NCI-H748 (cell line): ENCODE data around the gene GALNT9.

ENCODE experiments used
- DNase-seq: peaks from one replicate; lab custom pipeline; 2025; ENCODE audit not compliant: unreplicated experiment; lab: John Stamatoyannopoulos, UW

The GALNT9 gene

DNA sequence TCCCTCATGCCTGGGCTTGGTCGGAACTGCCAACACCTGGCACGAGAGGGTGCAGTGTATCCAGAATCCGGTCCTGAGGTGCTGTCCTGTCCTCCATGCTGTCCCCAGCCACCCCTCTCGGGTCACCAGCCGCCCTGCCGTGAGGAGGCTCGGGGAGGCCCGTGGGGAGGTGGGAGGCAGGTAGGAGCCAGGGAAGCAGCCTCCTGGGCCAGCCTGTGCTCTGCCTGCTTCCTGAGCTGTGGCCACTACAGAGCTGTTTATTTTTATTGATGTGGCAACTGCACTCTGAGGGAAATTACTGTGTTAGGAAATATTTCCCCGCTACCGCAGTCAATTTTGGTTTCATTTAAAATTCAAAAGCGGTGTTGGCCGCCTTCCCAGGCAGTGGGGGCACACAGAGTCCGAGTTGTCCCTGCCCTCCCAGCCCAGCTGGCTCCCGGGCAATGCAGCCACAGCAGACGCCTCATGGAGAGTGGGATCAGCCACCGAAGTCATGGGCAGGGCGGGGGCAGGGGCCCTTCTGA, 166.8 kb downstream of the GALNT9 start:
- DNase-seq = no peak

DNA sequence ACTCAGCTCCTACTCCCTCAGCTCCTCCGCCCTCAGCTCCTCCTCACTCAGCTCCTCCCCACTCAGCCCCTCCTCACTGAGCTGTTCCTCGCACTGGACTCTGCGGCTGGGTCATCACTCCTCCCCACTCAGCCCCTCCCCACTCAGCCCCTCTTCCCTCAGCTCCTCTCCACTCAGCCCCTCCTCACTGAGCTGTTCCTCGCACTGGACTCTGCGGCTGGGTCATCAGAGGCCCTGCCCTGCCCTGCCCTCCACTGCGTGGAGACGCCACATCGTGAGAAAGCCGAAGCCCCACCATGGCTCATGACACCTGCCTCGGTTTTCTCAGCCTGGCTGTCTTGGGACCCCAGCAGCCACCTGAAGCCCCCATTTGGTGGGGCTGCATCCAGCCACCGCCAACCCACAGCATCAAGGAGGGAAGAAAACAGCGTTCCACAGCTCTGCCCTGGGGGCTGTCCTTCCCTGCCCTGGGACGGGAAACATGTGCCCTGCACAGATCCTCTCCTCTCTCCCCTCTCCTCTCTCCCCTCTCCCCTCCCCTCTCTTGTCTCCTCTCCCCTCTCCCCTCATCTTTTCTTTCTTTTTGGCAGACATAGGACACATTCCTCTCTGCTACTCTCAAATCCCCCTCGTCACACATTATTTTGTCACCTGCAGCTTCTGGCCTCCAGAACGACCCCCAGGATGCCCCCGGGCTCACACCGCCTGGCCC, 167.4 kb downstream of the GALNT9 start:
- no peak for DNase-seq

DNA sequence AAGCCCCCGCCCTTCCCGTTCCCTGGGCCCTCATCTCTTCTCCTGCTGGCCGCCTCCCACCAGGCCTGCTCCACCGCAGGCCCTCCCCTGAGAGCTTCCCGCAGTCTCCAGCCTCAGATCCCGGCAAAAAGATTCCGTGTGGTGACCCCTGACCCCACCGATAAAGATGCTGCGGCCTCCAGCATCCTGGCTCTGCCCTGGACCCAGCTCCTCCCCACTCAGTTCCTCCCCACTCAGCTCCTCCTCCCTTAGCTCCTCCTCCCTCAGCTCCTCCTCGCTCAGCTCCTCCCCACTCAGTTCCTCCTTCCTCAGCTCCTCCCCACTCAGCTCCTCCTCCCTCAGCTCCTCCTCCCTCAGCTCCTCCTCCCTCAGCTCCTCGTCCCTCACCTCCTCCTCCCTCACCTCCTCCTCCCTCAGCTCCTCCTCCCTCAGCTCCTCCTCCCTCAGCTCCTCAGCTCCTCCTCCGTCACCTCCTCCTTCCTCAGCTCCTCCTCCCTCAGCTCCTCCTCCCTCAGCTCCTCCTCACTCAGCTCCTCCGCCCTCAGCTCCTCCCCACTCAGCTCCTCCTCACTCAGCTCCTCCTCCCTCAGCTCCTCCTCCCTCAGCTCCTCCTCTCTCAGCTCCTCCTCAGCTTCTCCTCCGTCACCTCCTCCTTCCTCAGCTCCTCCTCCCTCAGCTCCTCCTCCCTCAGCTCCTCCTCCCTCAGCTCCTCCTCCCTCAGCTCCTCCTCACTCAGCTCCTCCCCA, 168.2 kb downstream of the GALNT9 start:
- no peak for DNase-seq

DNA sequence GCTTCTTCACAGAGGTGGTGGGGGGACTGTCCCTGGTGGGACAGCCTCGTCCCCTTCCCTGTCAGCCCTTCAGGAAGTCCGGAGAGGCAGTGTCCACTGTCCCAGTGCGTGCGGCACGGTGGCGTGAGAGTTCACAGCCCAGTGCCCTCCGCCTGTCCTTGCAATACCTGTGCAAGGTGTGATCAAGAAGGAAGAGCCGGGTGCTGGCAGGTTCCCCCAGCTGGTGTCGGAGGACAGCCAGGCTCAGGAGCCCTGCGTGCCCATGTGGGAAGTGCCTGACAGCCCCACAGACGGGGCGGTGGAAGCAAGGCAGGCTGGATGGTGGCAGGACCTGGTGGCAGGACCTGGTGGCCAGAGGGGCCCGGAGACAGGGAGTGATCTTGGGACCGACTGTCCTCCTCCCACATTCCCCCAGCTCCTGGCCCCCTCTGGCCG, 168.8 kb downstream of the GALNT9 start:
- no peak for DNase-seq

DNA sequence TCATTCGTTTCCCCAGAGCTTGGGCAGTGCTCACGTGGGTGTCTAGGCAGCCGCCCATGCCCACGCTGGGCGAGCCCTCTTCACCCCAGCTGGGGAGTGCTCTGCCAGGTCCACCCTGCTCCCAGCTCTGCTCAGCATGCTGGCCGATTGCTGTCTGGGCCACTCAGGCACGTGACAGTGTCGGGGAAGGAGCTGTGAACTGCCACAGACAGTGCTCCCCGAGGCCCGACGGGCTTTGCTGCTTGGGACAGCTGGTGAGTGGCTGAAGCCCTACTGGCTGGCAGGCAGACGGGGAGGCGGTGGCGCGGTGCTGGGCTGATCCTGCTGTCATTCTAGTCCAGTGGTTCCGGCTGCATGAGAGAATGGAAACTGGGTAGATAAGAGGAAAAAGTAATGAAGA, 169.4 kb downstream of the GALNT9 start:
- no peak for DNase-seq

DNA sequence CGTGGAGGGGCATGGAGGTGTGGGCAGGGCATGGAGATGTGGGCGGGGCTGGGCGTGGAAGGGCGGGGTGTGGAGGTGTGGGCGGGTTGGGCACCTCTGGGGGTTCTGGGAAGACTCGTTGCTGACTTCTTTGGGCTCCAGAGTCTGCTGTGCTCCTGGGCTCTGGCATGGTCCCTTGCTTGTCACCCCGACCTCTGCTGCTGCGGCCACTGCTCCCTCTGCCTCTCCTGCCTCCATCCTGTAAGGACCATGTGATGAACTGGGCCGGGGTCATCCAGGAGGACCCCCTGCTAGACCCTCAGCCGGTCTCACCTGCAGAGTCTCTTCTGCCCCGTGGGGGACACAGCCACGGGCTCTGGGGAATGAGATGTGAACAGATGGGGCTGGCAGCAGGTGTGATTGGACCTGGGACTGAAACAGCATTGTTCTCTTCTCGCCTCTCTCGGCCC, 169.8 kb downstream of the GALNT9 start:
- peak; percentile 33 for DNase-seq

DNA sequence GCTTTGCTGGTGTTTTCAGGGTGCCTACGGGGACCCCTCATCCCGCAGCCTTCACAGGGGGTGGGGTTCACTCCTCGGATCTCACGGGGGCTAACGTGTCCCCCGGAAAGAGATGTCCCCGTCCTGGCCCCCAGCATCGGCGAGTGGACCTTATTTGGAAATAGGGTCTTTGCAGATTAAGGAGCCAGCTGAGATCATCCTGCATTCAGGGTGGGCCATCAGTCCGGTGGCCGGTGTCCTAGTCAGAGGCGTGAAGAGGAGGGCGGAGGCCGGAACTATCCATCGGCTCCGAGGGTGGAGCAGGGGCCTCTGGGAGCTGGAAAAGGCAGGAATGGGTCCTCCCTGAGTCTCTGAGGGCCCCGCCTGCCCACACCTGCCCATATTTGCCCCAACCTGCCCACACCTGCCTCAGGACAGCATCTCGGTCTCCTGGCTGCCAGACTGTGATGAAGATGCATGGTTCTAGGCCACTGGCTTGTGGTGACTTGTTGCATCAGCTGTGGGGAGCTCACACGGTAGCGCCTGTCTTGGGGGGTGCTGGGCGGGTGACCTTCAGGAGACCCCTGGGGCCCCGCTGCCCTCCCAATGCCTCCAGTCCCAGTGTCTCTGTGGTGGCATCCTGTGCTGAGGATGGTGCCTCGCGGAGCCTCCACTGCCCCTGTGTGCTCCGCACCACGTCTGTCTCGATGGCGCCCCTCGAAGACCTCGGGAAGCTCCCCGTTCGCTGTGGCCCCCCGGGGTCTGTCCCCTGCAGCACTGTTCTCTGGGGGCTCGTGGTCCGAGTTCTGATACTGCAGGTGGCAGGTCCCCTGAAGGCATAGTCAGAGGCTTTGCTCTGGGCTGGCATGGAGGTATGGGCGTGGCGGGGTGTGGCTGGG, 170.5 kb downstream of the GALNT9 start:
- no peak for DNase-seq

DNA sequence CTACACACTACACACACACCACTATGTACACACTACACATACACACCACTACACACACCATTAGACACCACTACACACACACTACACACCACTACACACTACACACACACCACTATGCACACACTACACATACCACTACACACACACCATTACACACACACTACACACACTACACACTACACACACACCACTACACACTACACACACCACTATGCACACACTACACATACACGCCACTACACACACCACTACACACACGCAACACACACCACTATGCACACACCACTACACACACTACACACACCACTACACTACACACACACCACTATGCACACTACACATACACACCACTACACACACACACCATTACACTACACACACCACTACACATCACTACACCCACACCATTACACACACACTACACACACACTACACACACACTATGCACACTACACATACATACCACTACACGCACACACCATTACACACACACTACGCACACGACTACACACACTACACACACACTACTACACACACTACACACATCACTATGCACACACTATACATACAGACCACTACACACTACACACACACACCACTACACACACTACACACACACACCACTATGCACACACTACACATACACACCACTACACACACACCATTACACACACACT, 171.5 kb downstream of the GALNT9 start:
- DNase-seq = no peak

DNA sequence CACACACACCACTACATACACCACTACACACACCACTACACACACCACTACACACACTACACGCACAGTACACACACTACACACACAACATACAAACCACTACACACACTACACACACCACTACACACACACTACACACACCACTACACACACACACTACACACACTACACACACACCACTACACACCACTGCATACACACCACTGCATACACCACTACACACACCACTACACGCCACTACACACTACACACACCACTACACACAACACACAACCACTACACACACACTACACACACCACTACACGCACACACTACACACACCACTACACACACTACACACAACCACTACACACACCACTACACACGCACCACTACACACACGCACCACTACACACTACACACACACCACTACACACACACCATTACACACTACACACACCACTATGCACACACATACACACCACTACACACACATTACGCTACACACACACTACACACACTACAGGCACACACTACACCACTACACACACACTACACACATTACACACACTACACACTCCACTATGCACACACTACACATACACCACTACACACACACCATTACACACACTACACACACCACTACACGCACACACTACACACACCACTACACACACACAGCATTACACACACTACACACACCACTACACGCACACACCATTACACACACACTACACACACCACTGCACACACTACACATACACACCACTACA, 172.6 kb downstream of the GALNT9 start:
- no peak for DNase-seq

DNA sequence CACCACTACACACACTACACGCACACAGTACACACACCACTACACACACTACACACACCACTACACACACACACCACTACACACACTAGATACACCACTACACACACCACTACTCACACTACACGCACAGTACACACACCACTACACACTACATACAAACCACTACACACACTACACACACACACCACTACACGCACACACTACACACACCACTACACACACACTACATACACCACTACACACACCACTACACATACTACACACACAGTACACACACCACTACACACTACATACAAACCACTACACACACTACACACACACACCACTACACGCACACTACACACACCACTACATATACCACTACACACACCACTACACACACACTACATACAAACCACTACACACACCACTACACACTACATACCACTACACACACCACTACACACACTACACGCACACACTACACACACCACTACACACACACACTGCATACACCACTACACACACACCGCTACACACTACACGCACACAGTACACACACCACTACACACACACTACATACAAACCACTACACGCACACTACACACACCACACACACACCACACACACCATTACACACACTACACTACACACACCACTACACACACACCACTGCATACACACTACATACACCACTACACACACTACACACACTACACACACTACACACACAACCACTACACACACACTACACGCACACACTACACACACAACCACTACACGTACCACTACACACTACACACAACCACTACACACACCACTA, 173.4 kb downstream of the GALNT9 start:
- DNase-seq = no peak

DNA sequence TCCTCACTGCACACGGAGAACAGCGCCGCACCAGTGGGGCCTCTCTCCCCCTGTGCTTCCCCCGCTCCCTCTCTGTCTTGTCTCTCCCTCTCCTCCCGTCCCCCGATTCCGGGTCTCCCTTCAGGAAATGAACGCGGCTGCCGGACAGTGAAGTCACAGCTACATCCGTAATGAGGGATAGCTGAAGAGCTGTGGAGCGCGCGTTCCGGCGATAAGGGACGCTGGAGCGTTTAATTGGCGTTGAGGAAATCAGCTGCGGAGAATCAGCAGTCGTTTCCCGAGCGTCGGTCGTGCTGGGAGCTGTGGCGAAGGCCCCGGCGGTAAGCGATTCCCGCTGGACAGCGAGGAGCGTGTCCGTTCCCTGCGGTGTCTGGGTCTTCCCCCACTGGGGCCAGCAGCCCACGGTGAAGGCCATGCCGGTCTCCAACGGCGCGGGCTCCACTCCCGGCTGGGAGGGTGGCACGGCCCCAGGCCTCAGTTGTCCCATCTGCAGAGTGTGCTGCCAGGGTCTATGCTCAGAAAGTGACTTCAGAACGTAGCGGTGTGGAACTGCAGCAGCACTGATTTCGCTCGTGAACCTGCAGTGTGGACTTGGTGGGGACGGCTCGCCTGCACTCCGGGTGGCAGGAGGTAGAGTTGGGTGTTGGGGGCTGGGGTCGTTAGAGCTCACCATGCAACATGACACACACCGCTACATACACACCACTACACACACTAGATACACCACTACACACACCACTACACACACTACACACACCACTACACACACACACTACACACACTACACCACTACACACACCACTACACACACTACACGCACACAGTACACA, 174.2 kb downstream of the GALNT9 start:
- no peak for DNase-seq

DNA sequence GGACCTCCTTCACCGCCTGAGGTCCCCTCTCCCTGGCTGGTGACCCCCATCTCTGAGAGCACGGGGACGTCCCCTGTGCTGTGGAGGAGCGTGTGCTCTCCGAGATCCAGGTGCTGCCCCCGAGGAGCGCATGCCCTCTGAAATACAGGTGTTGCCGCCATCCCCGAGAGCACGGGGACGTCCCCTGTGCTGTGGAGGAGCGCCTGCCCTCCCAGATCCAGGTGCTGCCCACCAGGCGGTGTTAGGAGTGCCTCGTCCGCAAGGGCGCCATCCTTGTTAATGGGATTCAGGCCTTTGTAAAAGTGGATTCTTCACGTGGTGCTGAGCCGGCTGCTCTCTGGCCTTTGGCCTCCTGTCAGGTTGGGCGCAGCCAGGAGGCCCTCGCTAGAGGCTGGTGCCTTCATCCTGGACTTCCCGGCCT, 175.0 kb downstream of the GALNT9 start:
- DNase-seq = peak; percentile 68

DNA sequence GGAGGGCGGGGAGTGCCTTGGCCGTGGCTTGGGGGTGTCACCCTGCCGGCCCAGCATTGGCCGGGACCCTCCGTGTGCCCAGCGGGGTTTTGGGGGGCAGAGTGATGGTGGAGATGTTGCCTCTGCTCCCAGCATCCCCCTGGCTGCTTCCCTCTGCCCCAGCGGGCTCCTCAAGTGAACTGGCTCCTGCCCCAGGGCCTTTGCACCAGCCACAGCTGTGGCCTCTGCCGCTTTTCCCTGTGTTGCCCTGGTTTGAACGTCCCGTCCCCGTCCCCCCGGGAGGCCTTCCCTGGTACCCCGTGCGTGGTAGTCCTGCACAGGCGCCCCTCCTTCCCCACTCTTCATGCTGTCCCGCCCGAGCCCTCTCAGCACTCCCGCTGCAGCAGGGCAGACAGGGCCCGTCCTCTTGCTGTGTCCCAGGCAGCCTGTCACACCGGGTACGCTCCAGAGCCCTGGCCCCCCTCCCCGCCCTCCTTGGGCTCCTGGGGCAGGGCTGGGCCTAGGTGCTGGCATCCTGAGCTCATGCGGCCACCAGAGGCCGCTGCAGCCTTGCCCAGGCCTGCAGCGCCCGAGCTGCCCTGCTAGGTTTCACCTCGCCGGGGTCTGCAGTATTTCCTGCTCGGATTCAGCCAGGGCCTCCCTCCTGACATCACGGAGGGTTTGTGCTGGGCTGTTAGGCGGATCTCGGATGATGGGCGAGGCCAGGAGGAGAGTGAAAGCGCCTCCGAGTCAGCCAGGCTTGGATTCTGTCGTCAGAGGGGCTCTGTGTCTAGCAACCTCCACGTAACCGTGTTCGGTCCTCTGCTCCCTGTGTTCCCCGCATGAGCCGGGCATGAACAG, 175.7 kb downstream of the GALNT9 start:
- peak; percentile 92 for DNase-seq

DNA sequence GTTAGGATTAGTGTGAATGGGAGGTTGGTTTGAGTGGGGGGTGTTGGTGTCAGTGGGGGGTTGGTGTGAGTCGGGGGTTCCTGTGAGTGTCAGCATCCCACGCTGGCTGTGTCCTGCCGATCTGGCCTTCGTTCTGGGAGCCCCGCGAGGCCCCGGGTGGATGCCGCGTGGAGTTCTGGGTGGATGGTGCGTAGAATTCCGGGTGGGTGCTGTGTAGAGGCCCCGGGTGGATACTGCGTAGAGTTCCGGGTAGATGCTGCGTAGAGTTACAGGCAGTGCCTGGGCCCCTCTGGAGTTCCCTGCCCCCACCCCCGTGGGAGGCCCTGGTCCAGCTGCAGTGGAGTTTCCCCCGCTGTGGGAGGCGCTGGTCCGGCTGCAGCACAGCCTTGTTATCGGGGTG, 176.4 kb downstream of the GALNT9 start:
- DNase-seq = no peak

DNA sequence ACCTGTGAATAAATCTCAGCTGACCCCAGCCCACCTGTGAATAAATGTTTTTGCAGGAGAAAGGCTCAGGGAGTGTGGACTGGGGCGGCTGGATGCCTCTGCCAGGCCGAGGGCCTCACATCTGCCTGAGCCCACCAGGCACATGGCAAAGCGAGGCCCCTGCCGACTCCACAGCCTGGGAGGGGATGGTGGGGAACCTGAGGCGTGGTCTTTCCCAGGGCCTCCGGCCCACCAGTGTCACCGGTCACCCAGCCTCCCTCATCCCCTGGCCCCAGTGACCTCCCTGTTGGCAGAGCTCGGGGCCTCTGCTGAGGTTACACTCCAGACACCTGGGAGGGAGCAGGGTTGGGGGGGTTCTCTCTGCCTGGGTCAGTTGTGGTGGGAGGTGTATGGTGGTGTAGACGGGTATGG, 177.0 kb downstream of the GALNT9 start:
- no peak for DNase-seq

DNA sequence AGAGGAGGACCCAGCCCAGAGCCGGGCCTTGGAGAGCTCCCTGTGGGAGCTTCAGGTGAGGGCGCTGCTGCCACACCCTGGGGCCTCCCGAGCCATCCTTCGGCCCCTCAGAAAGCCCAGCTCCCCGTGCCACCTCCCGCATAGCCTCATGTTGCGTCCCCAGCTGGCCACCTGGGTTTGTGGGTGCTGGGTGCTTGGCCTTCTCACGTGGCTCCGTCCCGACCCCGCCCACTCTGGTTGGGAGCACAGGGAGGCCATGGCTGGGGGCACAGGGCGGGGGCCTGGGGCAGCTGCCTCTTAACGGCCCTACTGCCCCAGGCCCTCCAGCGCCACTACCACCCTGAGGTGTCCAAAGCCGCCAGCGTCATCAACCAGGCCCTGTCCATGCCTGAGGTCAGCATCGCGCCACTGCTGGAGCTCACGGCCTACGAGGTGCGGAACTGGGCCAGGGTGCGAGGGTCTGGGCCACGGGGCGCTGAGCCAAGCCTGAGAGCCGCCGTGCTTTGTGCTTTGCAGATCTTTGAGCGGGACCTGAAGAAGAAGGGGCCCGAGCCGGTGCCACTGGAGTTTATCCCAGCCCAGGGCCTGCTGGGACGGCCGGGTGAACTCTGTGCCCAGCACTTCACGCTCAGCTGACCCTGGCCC, 177.5 kb downstream of the GALNT9 start:
- no peak for DNase-seq
